Tibial nerve (tissue), 4 donors: ENCODE data around the gene EDAR. TPM values are rescaled to one million over a fixed set of nuclear protein-coding genes. Genes with fewer than 3 reads are reported as not detected.

Experiments used
- DNase-seq, 2 donors: peaks; one replicate each; pipeline ENCODE4 v3.0.0-alpha.2; 2019; ENCODE audit warnings: low spot score in 2 of 2
- H3K27ac ChIP-seq, 4 donors: fragments of 200-600 bp; sonication (generic) in 3 of 4; one replicate each; pipeline ENCODE4 v1.5.1; 2017 to 2019; ENCODE audit warnings: mild to moderate bottlenecking in 1 of 4
- H3K27me3 ChIP-seq, 2 donors: fragments of 200-600 bp; sonication (generic) in 1 of 2; one replicate each; pipeline versions ENCODE4 v1.5.1 to v1.6.0; 2017 to 2019
- H3K36me3 ChIP-seq, 3 donors: fragments of 200-600 bp; sonication (generic); one replicate each; pipeline ENCODE4 v1.5.1; 2018 to 2019
- H3K4me1 ChIP-seq, 4 donors: fragments of 200-600 bp; sonication (generic) in 3 of 4; one replicate each; pipeline ENCODE4 v1.5.1; 2017 to 2019
- H3K4me3 ChIP-seq, 4 donors: fragments of 200-600 bp; sonication (generic) in 3 of 4; one replicate each; pipeline ENCODE4 v1.5.1; 2017 to 2019; ENCODE audit warnings: mild to moderate bottlenecking in 1 of 4, moderate library complexity in 1 of 4
- H3K9me3 ChIP-seq, 4 donors: fragments of 200-600 bp; sonication (generic) in 3 of 4; one replicate each; pipeline ENCODE4 v1.5.1; 2017 to 2019
- CTCF ChIP-seq, 5 experiments: fragments of 200-600 bp in 3 of 5; fragments of 450-650 bp in 2 of 5; sonication (generic) in 3 of 5; IDR thresholded peaks; one replicate each; pipeline ENCODE4 v1.5.1; 2016 to 2019; ENCODE audit warnings: antibody characterized with exemption in 5 of 5, mild to moderate bottlenecking in 3 of 5, moderate library complexity in 2 of 5
- EP300 ChIP-seq, 2 donors: sonication (generic); formaldehyde crosslinking; IDR thresholded peaks; one replicate each; pipeline ENCODE4 v1.6.1; 2017; ENCODE audit warnings: antibody characterized with exemption in 2 of 2, mild to moderate bottlenecking in 1 of 2
- POLR2A ChIP-seq, 2 donors: fragments of 450-650 bp; IDR thresholded peaks; one replicate each; pipeline ENCODE4 v1.6.1; 2017; ENCODE audit warnings: antibody characterized with exemption in 2 of 2, mild to moderate bottlenecking in 2 of 2, moderate library complexity in 2 of 2
- WGBS, 2 donors: methylation state at CpG; one replicate each; pipeline ENCODE4 v1.1.5; 2018; 5-methylcytosine and 5-hydroxymethylcytosine counted together
- total RNA-seq, 4 donors: library from RNA; depleted of rRNA; stranded (reverse); fragments of >200 nt; gene quantifications; one replicate each; pipeline ENCODE4 v1.1.0, GENCODE V29; 2016

Gene EDAR
- total RNA-seq, 4 donors from 2014 or later, result under 0.01 TPM; not detected in 3

GRCh38 chr2:108994178-108994577 lies 5.2 kb upstream of the EDAR start:
- Histone ChIP-seq H3K9me3 (no peaks in the 10 kb centered on the region), H3K4me3 (no peak overlapping the region), H3K36me3 (no peaks in the 10 kb centered on the region), H3K4me1 (no peaks in the 10 kb centered on the region), H3K27me3 (peaks cover 0 to under 1% of the 10 kb centered on the region in 2 donors), H3K27ac (no peak overlapping the region)
- TF ChIP-seq CTCF (IDR thresholded peaks at IDR 0.05) (no peak), EP300 (IDR thresholded peaks at IDR 0.05) (no peak), POLR2A (IDR thresholded peaks at IDR 0.05) (no peak)
- 68% methylated on average over 6 of the region's 6 CpGs for WGBS, 2 donors
- no peak for DNase-seq

GRCh38 chr2:108993095-108993937 lies 4.3 kb upstream of the EDAR start:
- Histone ChIP-seq H3K36me3 (no peaks in the 10 kb centered on the region), H3K4me3 (no peak overlapping the region), H3K4me1 (no peaks in the 10 kb centered on the region), H3K27ac (no peak overlapping the region), H3K9me3 (no peaks in the 10 kb centered on the region), H3K27me3 (peaks cover 0 to 6% of the 10 kb centered on the region in 2 donors)
- DNase-seq, result no peak
- WGBS, 2 donors, result 87 to 89% methylated on average over 8 of the region's 8 CpGs
- no peak for TF ChIP-seq EP300 (IDR thresholded peaks at IDR 0.05)
- no peak for TF ChIP-seq CTCF (IDR thresholded peaks at IDR 0.05)
- TF ChIP-seq POLR2A (IDR thresholded peaks at IDR 0.05), result no peak

GRCh38 chr2:108988076-108988795 lies 784 bp downstream of the EDAR start:
- no peak for TF ChIP-seq CTCF (IDR thresholded peaks at IDR 0.05)
- no peak for TF ChIP-seq EP300 (IDR thresholded peaks at IDR 0.05)
- TF ChIP-seq POLR2A (IDR thresholded peaks at IDR 0.05), result no peak
- WGBS, 2 donors, result 60 to 76% methylated on average over 17 to 19 of the region's 19 CpGs
- H3K4me3 ChIP-seq, result no peak overlapping the region
- no peaks in the 10 kb centered on the region for H3K9me3 ChIP-seq
- no peaks in the 10 kb centered on the region for H3K4me1 ChIP-seq
- H3K27ac ChIP-seq, result no peak overlapping the region
- no peaks in the 10 kb centered on the region for H3K36me3 ChIP-seq
- DNase-seq, result no peak
- H3K27me3 ChIP-seq, result peaks cover 0 to 11% of the 10 kb centered on the region in 2 donors

GRCh38 chr2:108986916-108987510 lies 2.0 kb downstream of the EDAR start:
- Histone ChIP-seq H3K36me3 (no peaks in the 10 kb centered on the region), H3K9me3 (no peaks in the 10 kb centered on the region), H3K4me3 (no peak overlapping the region), H3K4me1 (no peaks in the 10 kb centered on the region), H3K27me3 (peaks cover 0 to 11% of the 10 kb centered on the region in 2 donors), H3K27ac (no peak overlapping the region)
- TF ChIP-seq CTCF (IDR thresholded peaks at IDR 0.05) (no peak), EP300 (IDR thresholded peaks at IDR 0.05) (no peak), POLR2A (IDR thresholded peaks at IDR 0.05) (no peak)
- DNase-seq, result no peak
- WGBS, 2 donors, result 85 to 88% methylated on average over 7 of the region's 7 CpGs
